Stimulated activated CD8-positive, alpha-beta memory T cell treated with anti-CD3 and anti-CD28 coated beads, Interleukin-4, amount 100 ng/mL, for 1 hour (primary cell): ENCODE results near the gene SDR39U1.

ENCODE experiments used
- DNase-seq, 2 donors: peaks; one replicate each; pipeline ENCODE4 v3.0.0-alpha.2; 2020; ENCODE audit warnings: low read depth in 2 of 2, low spot score in 1 of 2

Gene SDR39U1

GRCh38 chr14:24390701-24391468 is 51.7 kb downstream of the SDR39U1 start:
- no peak for DNase-seq
